H1 (cell line): ENCODE measurements around the gene CAPN10. TPM values are rescaled to one million over a fixed set of nuclear protein-coding genes. Genes with fewer than 3 reads are reported as not detected.
"Not testable (repeated sequence)": the region's sequence is repeated elsewhere in the genome, so short reads cannot be mapped to it uniquely, and the experiment has no call there.

Experiments used
- CTCF ChIA-PET: fragments of 300-600 bp; sonication (Branson Sonifier 250); formaldehyde crosslinking; loops from one replicate; lab custom pipeline; 2021; ENCODE audit not compliant: partially characterized antibody; lab: Charles Lee
- POLR2A ChIA-PET: fragments of 300-600 bp; sonication (Branson Sonifier 250); formaldehyde crosslinking; loops from one replicate; lab custom pipeline; 2021; ENCODE audit warnings: inconsistent platforms; ENCODE audit not compliant: partially characterized antibody; lab: Charles Lee
- DNase-seq, 2 experiments: peaks; one replicate each; pipeline versions ENCODE4 v3.0.0 to v3.0.0-alpha.2; 2010 to 2022; ENCODE audit warnings: low spot score in 2 of 2, low read depth in 1 of 2, mixed read lengths in 1 of 2
- FAIRE-seq: peaks from 2 replicates; lab custom pipeline; 2011; peaks lifted over from hg19 to GRCh38; lab: Jason Lieb, UNC
- H2AFZ ChIP-seq: 2 replicates; pipeline ENCODE4 v1.8.1; 2012; ENCODE audit warnings: low read length, inconsistent platforms
- H2AK5ac ChIP-seq: 2 replicates; pipeline ENCODE4 v1.6.1; 2013; ENCODE audit warnings: low read depth, low read length
- H2BK120ac ChIP-seq: replicated peaks from 2 replicates; pipeline ENCODE3; 2013; ENCODE audit warnings: low read depth, low read length, inconsistent platforms
- H2BK12ac ChIP-seq: 2 replicates; pipeline ENCODE4 v1.6.1; 2013; ENCODE audit warnings: low read depth, low read length
- H2BK15ac ChIP-seq: 2 replicates; pipeline ENCODE4 v1.6.1; 2013; ENCODE audit warnings: low read length
- H2BK20ac ChIP-seq: 2 replicates; pipeline ENCODE4 v1.6.1; 2013; ENCODE audit warnings: low read length
- H2BK5ac ChIP-seq: 2 replicates; pipeline ENCODE4 v1.6.1; 2013; ENCODE audit warnings: low read depth, low read length
- H3K14ac ChIP-seq: 2 replicates; pipeline ENCODE4 v1.6.1; 2013; ENCODE audit warnings: inconsistent platforms; ENCODE audit not compliant: insufficient read length
- H3K18ac ChIP-seq: 2 replicates; pipeline ENCODE4 v1.6.1; 2013; ENCODE audit warnings: low read length; ENCODE audit errors: extremely low read depth
- H3K23ac ChIP-seq: 2 replicates; pipeline ENCODE4 v1.6.1; 2013; ENCODE audit warnings: inconsistent platforms; ENCODE audit not compliant: insufficient read length
- H3K23me2 ChIP-seq: 2 replicates; pipeline ENCODE4 v1.6.1; 2013; ENCODE audit warnings: low read depth, low read length
- H3K27ac ChIP-seq: 2 replicates; pipeline ENCODE4 v1.6.1; 2011; ENCODE audit warnings: low read depth, low read length, inconsistent platforms
- H3K27me3 ChIP-seq, 4 experiments: replicated peaks in 1 of 4; 1 replicate in 1 of 4; 2 replicates in 3 of 4; pipeline versions ENCODE4 v1.6.1 to v1.8.1; 2011 to 2013; ENCODE audit warnings: low read length in 3 of 4, mild to moderate bottlenecking in 3 of 4, inconsistent platforms in 2 of 4, mixed read lengths in 2 of 4, moderate library complexity in 1 of 4; ENCODE audit not compliant: control insufficient read depth in 3 of 4, insufficient read depth in 3 of 4; ENCODE audit errors: extremely low read depth in 1 of 4
- H3K36me3 ChIP-seq, 4 experiments: 2 replicates each; pipeline versions ENCODE4 v1.6.1 to v1.8.1; 2011 to 2013; ENCODE audit warnings: mild to moderate bottlenecking in 4 of 4, low read length in 3 of 4, moderate library complexity in 2 of 4, control low read depth in 1 of 4, inconsistent platforms in 1 of 4; ENCODE audit not compliant: insufficient read depth in 4 of 4, control insufficient read depth in 2 of 4
- H3K4ac ChIP-seq: replicated peaks from 2 replicates; pipeline ENCODE3; 2013; ENCODE audit warnings: low read length, low read depth, mixed read lengths, inconsistent platforms; ENCODE audit not compliant: insufficient read length
- H3K4me1 ChIP-seq, 4 experiments: replicated peaks in 1 of 4; 1 replicate in 1 of 4; 2 replicates in 3 of 4; pipeline versions ENCODE4 v1.6.1 to v1.8.1; 2011 to 2013; ENCODE audit warnings: low read length in 3 of 4, inconsistent platforms in 2 of 4, mixed read lengths in 1 of 4; ENCODE audit not compliant: insufficient read depth in 4 of 4, control insufficient read depth in 3 of 4
- H3K4me2 ChIP-seq, 2 experiments: 2 replicates each; pipeline versions ENCODE4 v1.6.1 to v1.8.1; 2011 to 2013; ENCODE audit warnings: low read depth in 2 of 2, low read length in 2 of 2, control low read depth in 1 of 2, inconsistent platforms in 1 of 2, mild to moderate bottlenecking in 1 of 2; ENCODE audit not compliant: insufficient read depth in 1 of 2
- H3K4me3 ChIP-seq, 4 experiments: fragments of 200-600, 300-600 bp in 1 of 4; sonication (generic), shearing (Covaris generic), sonication (Bioruptor Twin) in 1 of 4; 2 replicates each; pipeline versions ENCODE4 v1.5.1 to v1.8.1; 2011 to 2016; ENCODE audit warnings: low read length in 4 of 4, low read depth in 3 of 4, control low read depth in 2 of 4, inconsistent platforms in 2 of 4, mild to moderate bottlenecking in 2 of 4, mixed read lengths in 1 of 4, moderate library complexity in 1 of 4; ENCODE audit not compliant: insufficient read depth in 2 of 4; ENCODE audit errors: extremely low read depth in 1 of 4
- H3K56ac ChIP-seq: replicated peaks from 2 replicates; pipeline ENCODE3; 2013; ENCODE audit warnings: low read depth, mild to moderate bottlenecking, mixed read lengths, low read length, inconsistent platforms; ENCODE audit not compliant: insufficient read length
- H3K79me1 ChIP-seq: 2 replicates; pipeline ENCODE4 v1.6.1; 2013; ENCODE audit warnings: low read depth, low read length, control low read depth
- H3K79me2 ChIP-seq, 2 experiments: 2 replicates each; pipeline versions ENCODE4 v1.6.1 to v1.8.1; 2012 to 2013; ENCODE audit warnings: low read length in 2 of 2, mild to moderate bottlenecking in 2 of 2, inconsistent platforms in 1 of 2; ENCODE audit not compliant: insufficient read depth in 2 of 2, control insufficient read depth in 1 of 2
- H3K9ac ChIP-seq, 4 experiments: replicated peaks in 1 of 4; 1 replicate in 1 of 4; 2 replicates in 3 of 4; pipeline versions ENCODE4 v1.6.1 to v1.8.1; 2011 to 2013; ENCODE audit warnings: low read depth in 3 of 4, low read length in 3 of 4, control low read depth in 2 of 4, mild to moderate bottlenecking in 2 of 4, moderate library complexity in 2 of 4, inconsistent platforms in 1 of 4; ENCODE audit errors: extremely low read depth in 1 of 4
- H3K9me3 ChIP-seq, 2 experiments: 2 replicates each; pipeline versions ENCODE4 v1.6.1 to v1.8.1; 2012 to 2013; ENCODE audit warnings: mild to moderate bottlenecking in 2 of 2, moderate library complexity in 2 of 2, control low read depth in 1 of 2, inconsistent platforms in 1 of 2, low read depth in 1 of 2, low read length in 1 of 2, mixed read lengths in 1 of 2; ENCODE audit not compliant: insufficient read depth in 2 of 2
- H4K20me1 ChIP-seq, 2 experiments: replicated peaks in 1 of 2; 2 replicates each; pipeline versions ENCODE3 to v1.8.1; 2011 to 2013; ENCODE audit warnings: inconsistent platforms in 2 of 2, low read length in 2 of 2, mild to moderate bottlenecking in 1 of 2; ENCODE audit not compliant: insufficient read depth in 2 of 2, control insufficient read depth in 1 of 2
- H4K5ac ChIP-seq: 2 replicates; pipeline ENCODE4 v1.6.1; 2013; ENCODE audit warnings: low read length, low read depth, mixed read lengths, inconsistent platforms; ENCODE audit not compliant: insufficient read length
- H4K8ac ChIP-seq: 2 replicates; pipeline ENCODE4 v1.8.0; 2013; ENCODE audit warnings: mild to moderate bottlenecking, moderate library complexity, low read length, inconsistent platforms; ENCODE audit not compliant: insufficient read depth; ENCODE audit errors: extremely low read depth
- H4K91ac ChIP-seq: replicated peaks from 2 replicates; pipeline ENCODE3; 2013; ENCODE audit warnings: low read length, mixed read lengths, inconsistent platforms; ENCODE audit not compliant: insufficient read length
- WGBS, 2 experiments: shearing (Covaris generic) in 1 of 2; methylation state at CpG; one replicate each; pipeline versions ENCODE4 v1.1.6 to v1.1.7; 2013 to 2015; ENCODE audit warnings: low lambda C conversion rate in 2 of 2, mixed read lengths in 2 of 2, inconsistent platforms in 1 of 2, low coverage in 1 of 2, missing lambda C conversion rate in 1 of 2; ENCODE audit not compliant: insufficient replicate concordance in 2 of 2, insufficient coverage in 1 of 2, insufficient read length in 1 of 2; ENCODE audit errors: extremely low coverage in 1 of 2, missing lambda C conversion rate in 1 of 2; 5-methylcytosine and 5-hydroxymethylcytosine counted together
- polyA plus RNA-seq, 7 experiments: library from polyadenylated mRNA; depleted of rRNA in 3 of 7; stranded (reverse) in 5 of 7; unstranded in 2 of 7; fragments of >200 nt in 5 of 7; fragments of 200-250 nt in 2 of 7; gene quantifications; 1 replicate in 5 of 7; 2 replicates in 1 of 7; 4 replicates in 1 of 7; pipeline versions ENCODE4 v1.2.1 to v1.2.3, GENCODE V29; 2011 to 2013; ENCODE audit warnings: missing spikeins in 2 of 7, mixed read lengths in 2 of 7
- total RNA-seq: library from RNA; stranded (reverse); fragmentation: NEBNext Ultra II Directional; extraction: Animal tissue kit (Norgen Biotek cat#: 25700); gene quantifications from 2 replicates; pipeline ENCODE4 v1.2.1, GENCODE V29; 2021

The CAPN10 gene
- total and polyA plus RNA-seq, 2 of the 8 experiments (the other 6 are each of a cell fraction or from before 2014, with no cell fraction given) = 30.7 to 39.8 TPM

DNA sequence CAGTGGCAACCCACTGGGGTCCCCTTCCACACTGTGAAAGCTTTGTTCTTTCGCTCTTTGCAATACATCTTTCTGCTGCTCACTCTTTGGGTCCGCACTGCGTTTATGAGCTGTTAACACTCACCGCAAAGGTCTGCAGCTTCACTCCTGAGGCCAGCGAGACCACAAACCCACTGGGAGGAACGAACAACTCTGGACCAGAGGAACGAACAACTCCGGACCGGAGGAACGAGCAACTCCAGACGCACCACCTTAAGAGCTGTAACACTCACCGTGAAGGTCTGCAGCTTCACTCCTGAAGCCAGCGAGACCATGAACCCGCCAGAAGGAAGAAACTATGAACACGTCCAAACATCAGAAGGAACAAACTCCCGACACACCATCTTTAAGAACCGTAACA lies 47.4 kb upstream of the CAPN10 start:
- H4K91ac ChIP-seq, H3K79me1 ChIP-seq, H3K4me1 ChIP-seq, FAIRE-seq, H2BK12ac ChIP-seq, H3K14ac ChIP-seq, H3K4me3 ChIP-seq, H3K27me3 ChIP-seq, H4K5ac ChIP-seq, H3K23me2 ChIP-seq, H3K56ac ChIP-seq, H4K8ac ChIP-seq, POLR2A ChIA-PET, H4K20me1 ChIP-seq, H2BK5ac ChIP-seq, H2AFZ ChIP-seq, H2BK20ac ChIP-seq, H2AK5ac ChIP-seq, H3K23ac ChIP-seq, DNase-seq, H3K4ac ChIP-seq, H3K9ac ChIP-seq, H3K36me3 ChIP-seq, H2BK15ac ChIP-seq, H3K79me2 ChIP-seq, H3K27ac ChIP-seq, H2BK120ac ChIP-seq, H3K9me3 ChIP-seq, H3K4me2 ChIP-seq, H3K18ac ChIP-seq: not testable (repeated sequence)
- CTCF ChIA-PET = interaction anchor here (1.0 to 1.4 kb wide), 2 partner anchors 16 to 25 kb away, joined by 3 read pairs; no protein-coding TSS in a partner anchor
- WGBS, 2 experiments = 88% methylated on average over 17 of the region's 17 CpGs; no CpG with 5 or more reads in 1 of the 2 experiments
